RPMI7951 (cell line): ENCODE data around the gene ARHGAP15. TPM values are rescaled to one million over a fixed set of nuclear protein-coding genes. Genes with fewer than 3 reads are reported as not detected.

Experiments used
- DNase-seq: peaks from one replicate; pipeline ENCODE4 v3.0.0-alpha.2; 2012; ENCODE audit warnings: low read depth
- total RNA-seq: library from RNA; depleted of rRNA; stranded (reverse); fragments of >200 nt; shearing (Covaris generic); gene quantifications from 2 replicates; pipeline ENCODE4 v1.2.3, GENCODE V29; 2014

The ARHGAP15 gene
- total RNA-seq, 1 experiment from 2014 or later = 1.9 TPM

DNA sequence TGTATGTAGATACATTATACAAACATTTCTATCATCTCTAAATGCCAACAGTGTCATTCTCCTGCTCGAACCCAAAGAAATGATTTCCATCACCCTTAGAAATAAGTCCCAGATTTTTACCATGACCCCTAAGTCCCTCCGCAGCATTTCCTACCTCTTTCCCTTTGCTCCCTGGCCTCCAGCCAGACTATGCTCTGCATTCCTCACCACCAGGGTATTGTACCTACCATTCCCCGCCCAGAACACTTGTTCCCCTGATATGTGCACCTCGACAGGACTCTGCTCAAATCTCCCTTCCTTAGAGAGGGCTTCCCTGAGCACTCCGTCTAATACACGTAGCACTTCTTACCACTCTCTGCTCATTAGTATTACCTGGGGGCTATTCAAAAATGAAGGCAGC is 630.2 kb downstream of the ARHGAP15 start:
- DNase-seq = no peak

DNA sequence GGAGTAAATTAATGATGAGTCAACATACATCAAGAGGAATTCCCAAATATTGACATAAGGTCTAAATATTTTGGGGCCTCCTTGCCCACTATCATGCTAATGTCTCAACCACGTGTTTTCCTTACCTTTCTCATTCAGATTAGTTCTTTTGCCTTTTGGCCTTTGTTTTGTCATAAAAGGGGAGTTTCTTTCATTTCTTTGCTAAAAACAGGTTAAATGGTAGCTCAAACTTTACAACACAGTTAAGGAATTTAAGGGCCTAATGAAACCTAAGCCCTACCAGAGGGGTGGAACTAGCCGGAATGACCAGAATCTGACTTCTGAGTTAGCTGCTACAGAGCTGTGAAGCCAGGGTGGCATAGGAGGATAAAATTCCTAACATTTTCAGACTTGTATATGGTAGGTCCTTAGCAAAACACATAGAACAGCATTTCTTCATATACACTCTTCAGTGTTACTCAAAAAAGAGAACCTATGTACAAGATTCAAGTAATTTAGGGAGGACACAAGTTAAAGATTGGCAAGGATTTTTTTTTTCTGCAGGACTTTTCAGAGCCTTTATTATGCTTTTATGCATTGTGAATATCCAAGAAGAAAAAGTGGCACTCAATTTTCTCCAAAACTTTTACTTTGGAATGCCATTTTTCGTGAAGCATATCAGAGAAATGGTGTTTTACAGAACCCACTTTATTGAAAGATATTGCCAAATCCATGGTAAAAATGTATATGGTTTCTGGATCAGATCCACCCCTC is 633.1 kb downstream of the ARHGAP15 start:
- DNase-seq = no peak

DNA sequence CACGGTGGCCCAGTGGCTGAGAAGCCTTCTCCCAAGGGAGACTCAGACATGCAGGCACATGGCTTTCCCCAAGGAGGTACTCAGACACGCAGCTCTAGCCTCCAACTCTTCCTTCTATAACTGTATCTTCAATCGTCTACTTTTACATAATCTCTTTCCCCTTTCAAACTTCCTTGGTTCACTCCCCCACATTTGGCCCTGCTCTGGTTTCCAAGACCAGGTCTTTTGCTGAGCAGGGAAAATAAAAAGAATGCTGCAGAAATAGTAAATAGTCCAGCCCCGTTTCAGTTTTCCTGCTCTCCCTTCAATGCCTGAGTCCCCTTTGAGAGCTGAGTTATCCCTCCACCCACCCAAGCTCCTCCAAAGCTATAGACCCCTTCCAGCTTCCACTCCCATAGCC is 635.0 kb downstream of the ARHGAP15 start:
- DNase-seq = no peak

DNA sequence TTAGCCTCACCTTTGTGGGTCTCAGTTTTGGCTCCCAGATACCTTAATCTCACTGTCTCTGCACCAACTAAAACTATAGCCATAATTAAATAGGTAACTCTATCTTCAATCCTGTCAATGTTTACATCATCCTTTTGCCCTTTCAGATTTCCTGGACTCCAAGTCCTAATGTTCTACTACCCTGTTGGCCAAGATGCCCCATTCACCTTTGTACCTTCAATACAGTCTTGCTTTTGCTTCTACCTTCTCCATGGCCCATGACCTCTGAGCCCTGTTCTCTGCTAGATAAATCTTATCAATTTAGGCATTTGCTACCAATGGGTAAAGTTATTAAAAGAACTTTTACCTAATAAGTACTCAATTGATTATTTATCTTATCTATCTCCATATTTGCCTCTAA is 635.5 kb downstream of the ARHGAP15 start:
- DNase-seq = no peak

DNA sequence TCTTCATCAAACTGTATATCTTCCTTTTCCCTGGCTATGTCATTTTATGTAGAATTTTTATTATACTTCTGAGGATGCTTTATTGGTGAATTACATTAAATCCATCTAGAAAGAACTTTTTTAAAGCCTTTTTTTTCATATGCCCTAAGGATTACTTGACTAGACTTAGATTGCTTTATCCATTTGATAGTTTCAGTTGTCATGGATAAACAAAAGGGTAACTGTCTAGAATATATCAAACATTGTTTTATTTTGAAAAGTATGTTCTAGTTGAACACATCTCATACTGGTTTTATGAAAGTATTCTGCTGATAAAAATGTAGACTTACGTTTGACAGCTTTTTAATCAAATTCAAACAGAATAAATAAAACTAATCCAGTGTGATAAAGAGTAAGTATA is 639.8 kb downstream of the ARHGAP15 start:
- no peak for DNase-seq

DNA sequence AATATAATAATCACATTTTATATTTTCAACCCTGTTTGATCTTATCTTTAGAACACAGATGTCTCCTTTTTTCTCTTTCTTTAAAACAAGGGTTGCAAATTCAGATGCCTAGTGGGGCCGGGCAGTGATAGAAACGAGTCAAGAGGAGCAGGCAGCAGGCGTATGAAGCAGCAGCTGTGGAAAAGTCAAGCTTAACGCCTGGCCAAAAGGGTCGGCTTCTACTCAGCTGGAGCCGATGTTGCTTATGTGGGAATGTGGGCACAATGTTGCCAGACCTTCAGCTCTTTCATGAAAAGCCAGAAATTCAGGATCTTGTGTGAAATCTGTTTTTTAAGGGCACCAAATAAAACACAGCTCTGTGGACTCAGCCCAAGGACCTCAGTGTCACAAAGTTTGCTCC is 642.7 kb downstream of the ARHGAP15 start:
- DNase-seq = no peak

DNA sequence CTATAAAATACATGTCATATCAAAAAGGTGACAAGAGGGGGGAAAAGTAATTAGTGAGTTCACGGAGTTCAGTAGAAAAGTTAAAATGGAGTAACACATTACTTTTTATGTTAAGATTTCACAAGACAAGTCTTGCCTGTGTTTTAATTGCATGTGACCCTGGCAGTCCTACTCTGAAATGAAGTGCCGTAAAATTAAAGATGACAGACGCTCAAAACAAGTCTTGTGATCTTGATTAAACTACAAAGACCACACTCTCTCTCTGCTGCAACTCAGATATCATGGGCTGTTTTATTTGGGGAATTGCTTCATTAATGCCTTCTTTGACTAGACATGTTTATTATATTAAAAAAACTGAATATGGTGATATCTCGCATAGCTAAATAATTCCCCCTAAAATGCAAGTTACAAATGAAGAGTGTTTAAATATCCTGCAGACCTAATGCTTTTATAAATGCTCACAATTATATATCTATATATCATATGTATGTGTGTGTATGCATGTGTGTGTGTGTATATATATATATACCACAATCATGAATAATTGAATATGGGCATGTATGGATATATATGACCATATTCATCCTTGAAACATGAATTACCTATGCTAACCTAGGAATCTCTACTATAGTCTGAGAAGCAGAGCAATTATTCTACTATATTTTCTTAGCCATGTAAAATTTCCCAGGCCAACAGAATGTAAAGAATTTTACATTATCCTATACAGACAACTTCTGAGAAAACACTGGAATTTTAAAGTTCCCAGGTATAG is 647.5 kb downstream of the ARHGAP15 start:
- DNase-seq = no peak

DNA sequence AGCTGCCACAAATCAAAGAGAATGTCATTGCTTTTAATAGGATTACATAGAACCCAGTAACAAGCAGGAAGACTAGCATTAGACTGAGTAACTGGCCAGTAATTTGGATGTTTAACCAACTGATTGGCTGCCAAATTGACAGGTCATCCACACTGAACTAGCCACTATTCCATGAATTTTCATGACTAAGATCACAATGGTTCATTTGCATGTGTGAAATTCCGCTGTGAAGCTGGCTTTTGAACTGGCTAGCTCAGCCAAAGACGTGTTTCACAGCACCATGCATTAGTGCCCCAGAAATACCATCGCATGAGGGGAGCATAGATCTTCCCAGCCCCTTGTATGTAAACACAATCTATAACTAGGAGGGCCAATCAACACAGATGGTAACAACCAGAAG is 649.8 kb downstream of the ARHGAP15 start:
- peak; percentile 8 for DNase-seq

DNA sequence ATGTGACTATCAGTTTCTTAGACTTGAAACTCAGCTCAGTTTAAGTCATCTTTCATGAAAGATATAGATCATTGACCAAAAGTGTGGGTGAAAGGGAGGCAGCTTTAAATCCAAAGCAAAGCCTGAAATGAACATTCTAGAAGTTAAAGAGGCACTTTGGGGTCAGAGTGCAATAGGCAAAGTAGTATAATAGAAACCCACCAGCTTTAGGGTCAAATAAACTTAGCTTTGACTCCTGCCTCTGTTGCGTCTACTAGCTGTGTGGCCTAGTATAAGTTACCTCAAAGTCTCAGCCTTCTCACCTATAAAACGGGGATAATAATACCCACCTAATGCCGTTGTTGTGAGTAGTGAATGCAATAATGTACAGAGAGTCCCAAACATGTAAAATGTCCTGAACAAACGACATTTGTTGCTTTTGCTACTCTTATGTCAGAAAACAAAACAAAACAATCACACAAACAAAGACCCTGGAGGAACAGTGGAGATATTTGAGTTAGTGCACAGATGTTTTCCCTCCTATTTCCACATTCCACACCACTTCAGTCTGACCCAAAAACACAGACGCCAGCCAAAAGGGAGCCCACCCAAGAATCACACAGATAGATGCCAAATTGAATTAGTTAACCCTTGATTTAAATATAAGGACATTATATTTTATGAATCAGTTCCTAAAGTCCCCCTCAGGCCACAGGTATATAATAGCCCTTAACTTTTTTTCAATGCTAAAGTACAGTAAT is 657.0 kb downstream of the ARHGAP15 start:
- no peak for DNase-seq

DNA sequence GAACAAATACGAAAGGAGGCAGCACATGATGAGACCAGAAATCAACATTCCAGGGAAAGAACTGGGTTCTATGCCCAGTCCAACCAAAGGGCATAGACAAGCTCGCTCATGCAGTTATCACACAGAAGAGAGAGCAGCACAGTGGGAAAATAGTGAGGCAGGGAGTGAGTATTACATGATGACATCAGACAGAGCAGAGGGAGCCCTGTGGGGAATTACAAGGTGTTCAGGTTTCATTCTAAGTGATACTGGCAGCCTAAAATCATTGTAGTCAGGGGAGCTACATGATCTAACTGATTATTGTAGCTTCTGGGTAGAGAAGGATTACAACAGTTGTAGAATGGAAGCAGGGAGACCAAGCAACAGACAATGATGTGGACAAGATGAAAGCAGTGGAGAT is 658.5 kb downstream of the ARHGAP15 start:
- DNase-seq = no peak

DNA sequence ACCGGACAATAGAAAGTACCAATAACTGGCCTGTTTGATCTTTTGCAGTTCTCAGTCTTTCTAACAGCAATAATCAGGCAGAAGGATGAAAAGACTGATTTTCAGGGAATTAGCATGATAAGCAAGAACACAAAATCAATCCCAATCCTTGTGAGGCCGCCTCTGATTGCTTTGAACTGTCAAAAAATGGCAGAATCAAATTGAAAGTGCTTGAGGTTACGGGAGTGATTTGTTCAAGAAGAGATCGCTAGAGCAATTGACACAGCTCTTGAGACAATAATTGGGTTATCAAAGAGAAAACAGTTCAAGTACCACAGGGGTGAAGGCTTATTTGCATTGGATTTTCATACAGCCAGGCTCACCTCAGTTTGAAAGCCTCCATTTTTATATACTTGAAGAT is 663.4 kb downstream of the ARHGAP15 start:
- DNase-seq = no peak

DNA sequence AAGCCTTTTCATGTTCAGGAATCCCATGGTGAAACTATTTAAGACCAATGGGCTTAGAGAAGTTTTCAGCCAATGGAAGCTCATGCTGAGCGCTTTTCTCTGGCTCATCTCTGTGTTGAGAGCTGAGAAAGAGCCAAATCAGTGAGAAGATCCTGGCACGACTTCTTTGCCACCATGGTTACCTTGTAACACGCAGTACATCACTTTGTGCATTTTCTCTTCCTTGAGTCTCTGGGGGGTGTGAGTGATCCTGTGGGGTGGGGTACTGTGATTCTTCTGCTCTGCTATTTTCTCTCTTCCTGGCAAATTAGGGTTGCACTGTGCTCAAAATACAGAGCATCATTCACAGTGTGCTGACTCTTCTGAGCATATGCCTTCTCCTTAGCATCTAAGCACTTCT is 664.2 kb downstream of the ARHGAP15 start:
- no peak for DNase-seq

DNA sequence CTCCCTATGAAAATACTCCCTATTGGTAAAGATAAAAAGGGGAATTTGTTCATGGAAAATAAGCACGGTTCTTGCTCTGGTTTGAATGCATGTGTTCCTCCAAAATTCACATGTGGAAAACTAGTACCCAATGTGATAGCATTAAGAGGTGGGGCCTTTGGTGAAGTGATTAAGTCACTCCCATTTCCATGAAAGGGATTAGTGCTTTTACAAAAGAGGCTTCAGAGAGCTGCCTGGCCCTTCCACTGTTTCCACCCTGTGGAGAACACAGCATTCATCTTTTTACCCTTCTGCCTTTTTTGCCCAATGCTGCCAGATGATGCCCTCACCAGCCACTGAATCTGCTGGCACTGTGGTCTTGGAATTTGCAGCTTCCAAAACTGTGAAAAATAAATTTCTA is 666.8 kb downstream of the ARHGAP15 start:
- no peak for DNase-seq

DNA sequence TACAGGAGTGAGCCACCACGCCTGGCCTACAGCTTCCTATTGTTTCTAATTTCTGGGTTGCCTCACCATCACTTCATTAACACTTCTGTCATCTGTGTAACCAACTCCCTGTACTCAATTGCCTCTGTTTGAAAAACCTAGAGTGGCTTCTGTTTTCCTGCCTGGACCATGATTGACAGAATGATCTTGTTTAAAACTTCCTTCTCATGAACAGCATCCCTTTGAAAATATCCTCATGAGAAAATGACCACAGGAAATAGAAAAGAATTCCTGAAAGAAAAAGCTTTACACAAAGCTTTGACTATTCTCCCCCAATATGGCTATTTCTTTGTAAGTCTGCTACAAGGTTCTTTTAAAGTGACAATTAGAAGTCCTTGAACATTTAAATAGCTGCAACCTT is 672.3 kb downstream of the ARHGAP15 start:
- DNase-seq = peak; percentile 18

DNA sequence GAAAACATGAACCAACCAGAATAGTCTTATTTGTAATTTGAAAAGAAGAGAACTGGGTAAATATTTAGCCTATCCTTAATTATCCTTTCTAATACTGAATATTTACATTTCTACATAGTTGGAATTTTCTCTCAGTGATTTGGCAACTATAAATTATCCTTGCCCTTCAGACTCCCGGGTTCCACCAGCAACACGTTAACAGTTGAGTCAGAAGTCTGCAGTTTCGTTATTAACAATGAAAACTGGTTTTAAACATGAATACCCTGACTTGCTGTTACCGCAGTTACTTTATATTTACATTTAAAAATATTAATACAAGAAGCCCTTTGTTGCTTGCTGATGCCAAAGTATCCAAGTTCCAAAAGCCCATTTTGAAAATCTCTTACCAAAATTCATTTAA is 673.0 kb downstream of the ARHGAP15 start:
- DNase-seq = no peak

DNA sequence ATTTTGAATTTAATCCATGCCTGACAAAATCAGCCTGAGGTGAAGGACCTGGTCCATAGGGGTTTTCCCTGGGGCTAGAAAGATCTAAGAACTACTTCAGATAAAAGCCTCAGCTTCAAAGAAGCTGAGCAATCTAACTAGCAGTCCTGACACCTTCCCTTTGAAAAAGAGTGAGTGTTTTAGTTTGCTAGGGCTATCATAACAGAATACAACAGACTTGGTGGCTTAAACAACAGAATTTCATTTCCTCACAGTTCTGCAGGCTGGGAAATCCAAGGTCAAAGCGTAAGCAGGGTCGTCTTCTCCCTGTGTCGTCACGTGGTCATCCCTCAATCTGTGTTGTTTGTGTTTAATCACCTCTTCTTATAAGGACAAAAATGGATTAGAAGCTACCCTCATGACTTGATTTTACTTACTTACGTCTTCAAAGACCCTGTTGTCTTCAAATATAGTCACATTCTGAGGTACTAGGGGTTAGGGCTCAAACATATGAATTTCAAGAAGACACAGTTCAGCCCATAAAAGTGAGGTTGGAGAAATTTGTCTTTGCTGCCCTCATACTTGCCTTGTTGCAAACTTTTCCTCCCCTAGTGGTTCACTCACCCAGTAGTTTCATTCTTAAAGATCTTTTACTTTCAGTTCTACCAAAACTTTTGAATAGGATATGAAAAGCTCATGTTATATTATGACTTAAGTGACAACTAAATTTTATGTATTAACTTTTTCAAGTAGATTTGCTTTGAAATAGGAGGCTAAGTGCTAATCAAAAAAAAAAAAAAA is 673.8 kb downstream of the ARHGAP15 start:
- no peak for DNase-seq

DNA sequence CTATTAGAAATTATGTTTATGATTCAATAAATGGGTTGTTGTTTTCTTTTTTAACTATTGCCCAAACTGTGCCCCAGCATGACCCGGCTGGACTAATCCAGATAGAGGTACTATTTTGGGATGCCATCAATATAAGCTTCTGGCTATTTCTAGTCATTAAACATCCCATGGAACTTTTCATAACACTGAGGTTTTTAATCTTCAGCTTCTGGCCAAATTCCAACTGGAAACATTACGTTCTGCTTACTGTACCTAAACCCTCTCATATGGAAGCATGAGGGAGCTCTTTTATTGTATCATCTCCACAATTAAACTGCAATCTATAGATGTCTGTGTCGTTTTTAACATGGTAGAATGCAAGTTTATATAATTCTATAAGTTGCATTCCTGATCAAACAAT is 674.7 kb downstream of the ARHGAP15 start:
- DNase-seq = no peak

DNA sequence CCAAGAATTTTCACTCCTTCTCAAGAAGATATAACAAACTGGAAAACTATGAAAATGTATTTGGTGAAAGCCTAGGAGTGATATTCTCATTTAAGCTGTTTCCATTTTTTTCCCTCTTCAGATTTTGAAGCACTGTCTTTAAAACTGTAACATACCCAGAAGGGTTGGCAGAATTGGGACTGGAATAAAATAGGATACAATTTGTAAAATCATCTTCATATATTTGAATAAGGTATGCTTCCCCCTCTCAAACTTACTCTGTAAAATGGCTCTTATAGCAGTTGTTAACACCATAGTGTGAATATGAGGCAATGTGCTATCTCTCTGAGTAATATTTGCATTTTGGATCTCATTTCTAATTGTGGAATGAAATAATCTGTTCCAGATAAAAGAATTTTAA is 676.4 kb downstream of the ARHGAP15 start:
- DNase-seq = no peak

DNA sequence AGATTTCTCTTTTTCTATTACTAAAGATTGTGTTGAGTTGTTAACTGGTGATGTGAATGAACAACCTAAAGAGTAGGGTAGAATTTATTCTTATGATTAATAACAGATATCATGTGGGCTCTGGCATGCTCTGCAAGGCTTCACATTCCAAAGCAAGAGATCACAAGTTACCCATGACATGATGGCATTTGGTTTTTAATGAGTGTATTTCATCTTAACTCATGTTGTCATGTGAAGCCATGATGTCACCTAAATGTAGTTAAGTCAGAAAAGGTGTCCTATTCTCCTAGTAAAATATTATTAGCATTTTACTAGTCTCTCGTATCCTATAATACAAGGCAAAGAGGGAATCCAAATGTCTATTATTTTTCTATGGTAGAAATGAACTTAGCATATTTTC is 678.0 kb downstream of the ARHGAP15 start:
- no peak for DNase-seq

DNA sequence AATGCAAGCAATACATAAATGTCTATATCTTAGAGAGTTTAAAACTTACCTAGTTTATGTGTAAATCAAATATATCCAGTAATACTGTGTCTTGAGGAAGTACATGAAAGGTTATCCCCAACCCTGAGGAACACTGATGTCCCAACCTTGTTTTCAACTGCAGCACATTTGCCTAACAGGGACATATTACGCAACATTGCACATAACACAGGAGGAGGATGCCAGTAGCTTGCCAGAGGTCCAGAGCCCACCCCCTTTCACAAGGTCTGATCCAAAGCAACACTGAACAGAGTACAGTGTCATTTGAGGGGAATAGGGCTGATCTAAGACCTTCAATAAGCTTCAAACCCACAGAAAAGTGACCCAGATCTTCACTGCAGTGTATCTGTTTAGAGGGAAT is 678.5 kb downstream of the ARHGAP15 start:
- no peak for DNase-seq

DNA sequence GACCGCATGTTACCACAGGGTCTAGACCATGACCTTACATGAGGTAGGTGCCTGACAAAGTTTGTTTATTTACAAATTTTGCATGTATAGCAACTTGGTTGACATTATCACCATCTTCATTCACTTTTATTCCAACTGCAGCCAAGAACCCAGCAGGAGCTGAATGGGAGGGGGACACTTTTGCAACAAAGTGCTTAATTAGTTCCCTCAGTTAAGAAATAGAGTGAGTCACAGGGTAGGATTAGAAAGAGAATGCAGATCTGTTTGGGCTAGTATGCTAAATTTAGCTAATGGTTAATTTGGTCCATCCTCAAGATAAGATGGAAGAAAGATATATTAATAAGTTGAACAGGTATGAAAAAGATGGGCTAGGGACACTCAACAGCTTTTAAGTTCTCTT is 678.9 kb downstream of the ARHGAP15 start:
- no peak for DNase-seq

DNA sequence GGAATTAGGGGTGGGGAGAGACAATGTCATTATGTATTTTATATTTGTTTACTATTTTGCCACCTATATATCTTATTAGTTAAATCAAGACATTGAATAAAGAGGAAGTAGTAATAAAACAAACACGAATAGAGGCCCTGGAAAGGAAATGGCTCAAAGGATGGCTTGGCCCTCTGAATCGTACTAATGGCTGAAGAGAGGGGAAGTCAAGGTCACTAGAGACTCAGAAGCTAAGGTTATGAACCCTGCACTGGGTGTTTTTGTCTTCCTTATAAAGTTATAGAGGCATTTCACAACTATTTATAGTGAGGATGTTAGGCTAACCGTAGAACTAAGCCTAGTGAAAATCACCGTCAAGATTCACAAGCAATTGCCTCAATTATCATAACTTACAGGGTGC is 685.9 kb downstream of the ARHGAP15 start:
- no peak for DNase-seq
